GOT3 (cell line): Measurements from ENCODE around the gene ANKRD2.
"Not testable (repeated sequence)": the region's sequence is repeated elsewhere in the genome, so short reads cannot be mapped to it uniquely, and the experiment has no call there.

Source experiments
- DNase-seq: peaks from one replicate; lab custom pipeline; 2025; ENCODE audit warnings: mixed read lengths; lab: John Stamatoyannopoulos, UW

Gene ANKRD2

GRCh38 chr10:97571622-97572021 lies 957 bp upstream of the ANKRD2 start:
- DNase-seq, result no peak

GRCh38 chr10:97573021-97573420 lies 442 bp downstream of the ANKRD2 start:
- DNase-seq, result no peak

- DNase-seq, result no peak
These were observed 1.1 kb downstream of the ANKRD2 start for GRCh38 chr10:97573672-97574071.

- DNase-seq, result peak; percentile 32
These were observed 2.0 kb downstream of the ANKRD2 start for GRCh38 chr10:97574374-97575126.

- DNase-seq, result no peak
These were observed 2.6 kb downstream of the ANKRD2 start for GRCh38 chr10:97575127-97575668.

- not testable (repeated sequence) for DNase-seq
These were observed 3.9 kb downstream of the ANKRD2 start for GRCh38 chr10:97576487-97576886.

GRCh38 chr10:97577701-97578100 lies 5.1 kb downstream of the ANKRD2 start:
- no peak for DNase-seq

GRCh38 chr10:97578171-97578844 lies 5.7 kb downstream of the ANKRD2 start:
- DNase-seq, result no peak

GRCh38 chr10:97580421-97581367 lies 8.1 kb downstream of the ANKRD2 start:
- DNase-seq, result no peak

GRCh38 chr10:97582169-97582568 lies 9.6 kb downstream of the ANKRD2 start:
- DNase-seq, result no peak

GRCh38 chr10:97583476-97583875 lies 10.9 kb downstream of the ANKRD2 start:
- no peak for DNase-seq

GRCh38 chr10:97584060-97584797 lies 11.7 kb downstream of the ANKRD2 start, which contains the start of gene HOGA1:
TSS of gene HOGA1 (plus strand) at chr10:97584389. CDS start at chr10:97584704, 315 bp downstream.
- peak; percentile 68 for DNase-seq

GRCh38 chr10:97584798-97585438 lies 12.3 kb downstream of the ANKRD2 start:
- no peak for DNase-seq

GRCh38 chr10:97585439-97585811 lies 12.8 kb downstream of the ANKRD2 start:
- no peak for DNase-seq

GRCh38 chr10:97587183-97587582 lies 14.6 kb downstream of the ANKRD2 start:
- DNase-seq, result no peak

- DNase-seq, result no peak
These were observed 16.9 kb downstream of the ANKRD2 start, which contains the start of gene C10orf62 for GRCh38 chr10:97589479-97589878. TSS of gene C10orf62 (plus strand) at chr10:97589721. CDS start at chr10:97589898, 177 bp downstream.

GRCh38 chr10:97590082-97590747 lies 17.6 kb downstream of the ANKRD2 start:
- DNase-seq, result no peak

- no peak for DNase-seq
These were observed 18.3 kb downstream of the ANKRD2 start for GRCh38 chr10:97590748-97591495.

- DNase-seq, result no peak
These were observed 20.8 kb downstream of the ANKRD2 start for GRCh38 chr10:97593421-97593820.
